ENCODE measurements around the gene LAMA4. TPM values are rescaled to one million over a fixed set of nuclear protein-coding genes. Genes with fewer than 3 reads are reported as not detected.
A peak's percentile ranks its signal among the peaks of the same experiment; 100 is the strongest.

The LAMA4 gene
- total RNA-seq, 4 donors from 2014 or later = 107 to 329 (median 271) TPM

DNA sequence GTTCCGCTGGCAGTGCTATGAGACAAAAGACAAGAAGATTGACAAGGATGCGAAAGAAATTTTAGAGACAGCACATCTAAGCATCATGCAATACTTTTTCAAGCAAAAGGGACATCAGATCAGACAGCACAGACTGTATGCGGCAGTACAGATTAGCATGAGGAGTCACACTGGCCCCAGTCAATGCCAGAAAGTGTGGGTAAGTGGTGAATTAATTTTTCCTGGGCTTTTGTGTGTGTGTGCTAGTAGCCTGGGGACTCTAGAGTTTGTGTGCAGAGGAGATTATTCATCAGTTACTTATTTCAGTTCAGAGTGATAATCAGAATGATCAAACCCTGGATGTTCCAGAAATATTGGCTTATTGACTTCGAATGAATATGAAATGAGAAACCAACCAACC is 47.2 kb downstream of the LAMA4 start:
- no peaks in the 10 kb centered on the region for H3K27me3 ChIP-seq
- TF ChIP-seq, protein P1, sequence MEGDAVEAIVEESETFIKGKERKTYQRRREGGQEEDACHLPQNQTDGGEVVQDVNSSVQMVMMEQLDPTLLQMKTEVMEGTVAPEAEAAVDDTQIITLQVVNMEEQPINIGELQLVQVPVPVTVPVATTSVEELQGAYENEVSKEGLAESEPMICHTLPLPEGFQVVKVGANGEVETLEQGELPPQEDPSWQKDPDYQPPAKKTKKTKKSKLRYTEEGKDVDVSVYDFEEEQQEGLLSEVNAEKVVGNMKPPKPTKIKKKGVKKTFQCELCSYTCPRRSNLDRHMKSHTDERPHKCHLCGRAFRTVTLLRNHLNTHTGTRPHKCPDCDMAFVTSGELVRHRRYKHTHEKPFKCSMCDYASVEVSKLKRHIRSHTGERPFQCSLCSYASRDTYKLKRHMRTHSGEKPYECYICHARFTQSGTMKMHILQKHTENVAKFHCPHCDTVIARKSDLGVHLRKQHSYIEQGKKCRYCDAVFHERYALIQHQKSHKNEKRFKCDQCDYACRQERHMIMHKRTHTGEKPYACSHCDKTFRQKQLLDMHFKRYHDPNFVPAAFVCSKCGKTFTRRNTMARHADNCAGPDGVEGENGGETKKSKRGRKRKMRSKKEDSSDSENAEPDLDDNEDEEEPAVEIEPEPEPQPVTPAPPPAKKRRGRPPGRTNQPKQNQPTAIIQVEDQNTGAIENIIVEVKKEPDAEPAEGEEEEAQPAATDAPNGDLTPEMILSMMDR (IDR thresholded peaks at IDR 0.05) = no peak
- TF ChIP-seq POLR2A (IDR thresholded peaks at IDR 0.05) = no peak
- H3K36me3 ChIP-seq = no peaks in the 10 kb centered on the region
- DNase-seq = no peak
- peaks cover 0 to 7% of the 10 kb centered on the region in 2 donors for H3K4me1 ChIP-seq
- H3K9me3 ChIP-seq = no peaks in the 10 kb centered on the region
- no peak overlapping the region for H3K4me3 ChIP-seq
- peak overlapping the region in 1 of 2 donors; percentile 10 for H3K27ac ChIP-seq
- intact Hi-C loops (cut with DNase I; ENCODE audit: low total_unique reads) = no loop called here

DNA sequence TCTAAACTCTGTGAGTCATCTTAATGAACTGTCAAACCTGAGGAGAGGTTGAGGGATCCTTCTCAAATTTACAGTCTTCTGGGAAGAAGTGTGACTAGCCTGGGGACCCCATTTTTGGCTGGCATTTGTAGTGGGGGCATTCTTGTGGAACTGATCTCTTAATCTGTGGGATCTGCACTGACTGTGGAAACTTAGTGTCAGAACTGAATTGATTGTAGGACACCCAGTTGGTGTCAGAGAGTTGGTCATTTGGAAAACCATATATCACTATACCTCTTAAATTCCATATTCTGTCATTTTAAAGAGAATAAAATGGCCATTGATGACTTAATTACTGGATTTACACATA is 48.3 kb downstream of the LAMA4 start:
- DNase-seq = no peak
- Histone ChIP-seq H3K4me1 (peaks cover 0 to 7% of the 10 kb centered on the region in 2 donors), H3K27ac (peak overlapping the region; percentile 61 to 73), H3K36me3 (no peaks in the 10 kb centered on the region), H3K4me3 (no peak overlapping the region), H3K9me3 (no peaks in the 10 kb centered on the region), H3K27me3 (no peaks in the 10 kb centered on the region)
- intact Hi-C loops (cut with DNase I; ENCODE audit: low total_unique reads) = no loop called here
- TF ChIP-seq, protein P1 (IDR thresholded peaks at IDR 0.05) = no peak
- TF ChIP-seq POLR2A (IDR thresholded peaks at IDR 0.05) = no peak

DNA sequence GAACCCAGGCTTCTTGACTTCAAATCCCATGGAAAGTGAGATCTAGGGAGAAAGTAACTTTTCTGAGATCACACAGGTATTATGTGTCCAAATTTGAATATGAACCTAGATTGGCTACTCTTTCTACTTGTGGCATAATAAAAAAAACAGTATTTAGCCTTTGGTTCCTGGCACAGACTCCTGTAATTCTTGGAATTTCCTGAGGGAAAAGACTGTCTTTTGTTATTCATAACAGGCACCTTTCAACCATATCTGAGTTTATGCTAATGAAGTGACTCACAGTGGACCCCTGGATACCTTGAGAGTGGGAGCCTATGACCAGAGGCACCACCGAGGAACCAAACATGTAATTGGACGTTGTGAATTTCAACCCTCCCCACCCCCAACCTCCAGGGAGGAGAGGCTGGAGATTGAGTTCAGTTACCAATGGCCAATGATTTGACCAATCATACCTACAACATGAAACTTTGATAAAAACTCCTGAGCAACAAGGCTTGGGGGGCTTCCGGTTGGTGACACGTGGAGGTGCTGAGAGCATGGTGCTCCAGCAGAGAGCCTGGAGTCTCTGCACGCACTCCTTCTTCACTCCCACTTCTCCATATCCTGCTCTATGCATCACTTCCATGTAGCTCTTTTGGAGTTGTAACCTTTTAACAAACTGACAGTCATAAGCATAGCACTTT is 48.8 kb downstream of the LAMA4 start:
- TF ChIP-seq POLR2A (IDR thresholded peaks at IDR 0.05) = no peak
- TF ChIP-seq, protein P1 (IDR thresholded peaks at IDR 0.05) = no peak
- Histone ChIP-seq H3K36me3 (no peaks in the 10 kb centered on the region), H3K4me3 (no peak overlapping the region), H3K27me3 (no peaks in the 10 kb centered on the region), H3K4me1 (peaks cover 0 to 7% of the 10 kb centered on the region in 2 donors), H3K9me3 (no peaks in the 10 kb centered on the region), H3K27ac (peak overlapping the region; percentile 61 to 73)
- DNase-seq = no peak
- intact Hi-C loops (cut with DNase I; ENCODE audit: low total_unique reads) = no loop called here

DNA sequence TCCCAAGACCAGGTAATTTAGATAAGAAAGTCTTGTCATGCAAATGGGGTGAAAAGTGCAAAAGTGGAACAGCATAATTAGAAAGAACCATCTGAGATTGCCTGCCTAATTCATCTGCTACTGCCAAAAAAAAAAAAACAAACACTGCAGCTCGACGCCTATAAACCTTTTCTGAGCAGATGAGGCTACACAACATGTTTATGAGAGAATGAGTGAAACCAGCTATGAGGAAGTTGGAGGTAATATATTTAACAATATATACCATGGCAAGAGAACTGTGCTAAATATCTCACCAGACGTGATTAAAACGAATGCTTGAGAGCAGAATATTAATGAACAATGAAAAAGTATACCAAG is 50.0 kb downstream of the LAMA4 start:
- no peak for TF ChIP-seq POLR2A (IDR thresholded peaks at IDR 0.05)
- TF ChIP-seq, protein P1 (IDR thresholded peaks at IDR 0.05) = no peak
- Histone ChIP-seq H3K4me3 (no peak overlapping the region), H3K9me3 (no peaks in the 10 kb centered on the region), H3K27me3 (no peaks in the 10 kb centered on the region), H3K4me1 (peaks cover 0 to 7% of the 10 kb centered on the region in 2 donors), H3K27ac (peak overlapping the region; percentile 61 to 73), H3K36me3 (no peaks in the 10 kb centered on the region)
- intact Hi-C loops (cut with DNase I; ENCODE audit: low total_unique reads) = no loop called here
- no peak for DNase-seq

DNA sequence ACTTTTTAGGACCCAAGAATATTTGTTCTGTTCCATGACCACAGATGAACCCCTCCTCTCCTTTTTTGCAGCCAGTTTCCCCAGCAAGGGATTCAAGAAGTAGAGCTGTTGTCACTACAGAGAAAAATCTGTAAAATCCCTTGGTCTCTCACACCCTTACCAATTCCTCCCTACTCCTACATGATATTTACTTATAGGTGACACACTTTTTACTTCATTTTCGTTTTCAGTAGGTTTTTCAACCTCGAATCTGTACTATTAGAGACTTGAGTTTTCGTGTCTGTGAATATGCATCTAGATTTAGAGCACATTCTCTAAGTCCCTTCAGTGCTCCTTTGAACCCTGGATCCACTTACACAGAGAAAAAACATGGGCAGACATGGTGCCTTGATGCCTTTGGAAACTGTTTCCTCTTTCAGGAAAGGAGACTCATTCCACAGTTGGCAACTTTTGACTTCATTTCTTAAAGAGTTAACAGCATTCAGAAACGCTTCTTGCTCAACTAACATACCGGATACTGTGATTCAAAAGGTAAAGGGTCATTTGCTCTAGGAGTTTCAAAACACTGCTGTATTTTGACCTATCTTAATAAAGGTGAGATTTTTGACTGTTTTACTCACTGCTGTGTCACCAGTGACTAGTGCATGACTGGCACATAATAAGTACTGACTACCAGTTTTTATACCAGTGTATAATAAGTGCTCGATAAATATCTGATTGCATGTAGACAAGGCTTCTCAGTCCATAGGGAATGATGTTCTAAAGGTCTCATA is 50.6 kb downstream of the LAMA4 start:
- no peak overlapping the region for H3K4me3 ChIP-seq
- no peaks in the 10 kb centered on the region for H3K36me3 ChIP-seq
- no peaks in the 10 kb centered on the region for H3K9me3 ChIP-seq
- H3K27me3 ChIP-seq = no peaks in the 10 kb centered on the region
- H3K4me1 ChIP-seq = peaks cover 0 to 7% of the 10 kb centered on the region in 2 donors
- TF ChIP-seq, protein P1 (IDR thresholded peaks at IDR 0.05) = no peak
- no peak for TF ChIP-seq POLR2A (IDR thresholded peaks at IDR 0.05)
- no peak for DNase-seq
- peak overlapping the region; percentile 61 to 73 for H3K27ac ChIP-seq
- intact Hi-C loops (cut with DNase I; ENCODE audit: low total_unique reads) = no loop called here

Measured in uterus (tissue), 4 donors.